NCI-H1105 (cell line): Measurements from ENCODE around the gene ERCC2.

Experiments used
- DNase-seq: peaks from one replicate; lab custom pipeline; 2025; lab: John Stamatoyannopoulos, UW

ERCC2 gene

DNA sequence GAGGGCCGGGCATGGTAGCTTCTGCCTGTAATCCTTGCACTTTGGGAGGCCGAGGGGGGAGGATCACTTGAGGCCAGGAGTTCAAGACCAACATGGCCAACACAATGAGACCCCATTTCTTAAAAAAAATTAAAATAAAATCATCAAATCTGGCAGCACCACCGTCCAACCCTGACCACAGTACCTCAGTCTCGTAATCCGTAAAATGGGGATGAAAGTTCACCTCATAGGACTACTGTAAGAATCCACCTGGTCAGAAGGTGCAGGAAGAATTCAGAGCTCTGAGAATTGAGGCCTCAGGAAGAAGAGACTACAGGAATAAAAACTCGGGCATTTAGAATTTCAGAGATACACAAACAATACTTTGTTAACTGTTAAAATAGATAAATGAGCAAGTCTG, 31.4 kb upstream of the ERCC2 start:
- no peak for DNase-seq

- no peak for DNase-seq
These were observed 29.8 kb upstream of the ERCC2 start for GRCh38 chr19:45400192-45400591.

DNA sequence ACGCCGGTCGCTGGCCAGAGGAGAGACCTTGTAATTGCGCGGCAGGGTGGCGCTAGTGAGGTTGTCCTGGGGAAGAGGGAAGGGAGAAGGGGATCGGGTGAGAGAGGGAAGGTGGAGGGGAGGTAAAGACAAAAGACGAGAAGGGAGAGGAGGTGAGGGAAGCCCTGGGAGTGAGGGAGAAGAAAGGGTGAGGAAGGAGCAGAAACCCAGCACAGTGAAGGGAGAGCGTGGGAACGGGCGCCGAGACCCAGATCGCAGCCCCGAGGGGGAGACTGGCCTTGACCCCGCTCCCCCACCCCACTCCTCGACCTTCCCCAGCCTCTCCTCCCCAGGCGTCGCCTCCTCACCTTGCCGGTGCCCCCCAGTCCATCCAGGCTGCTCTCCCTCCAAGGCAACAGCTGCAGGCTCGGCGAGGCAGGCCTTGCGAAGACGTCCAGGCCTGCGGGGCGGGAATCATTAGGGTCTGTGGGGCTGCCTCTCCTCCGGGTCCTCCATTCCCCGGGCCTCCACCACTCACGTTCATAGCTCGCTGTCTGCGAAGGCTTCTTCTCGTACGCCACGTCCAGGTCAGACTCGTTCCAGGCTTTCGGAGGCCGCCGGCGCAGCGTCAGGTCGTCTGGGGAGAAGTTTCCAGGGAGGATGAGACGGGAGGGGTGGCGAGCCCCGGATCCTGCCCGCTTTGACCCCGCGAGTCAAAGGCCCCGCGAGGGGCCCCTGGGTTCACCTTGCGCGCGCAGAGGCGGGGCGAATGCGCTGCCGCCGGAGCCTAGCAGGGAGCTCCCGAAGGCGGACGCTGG, 25.6 kb upstream of the ERCC2 start:
- no peak for DNase-seq

- DNase-seq: no peak
These were observed 21.7 kb upstream of the ERCC2 start for GRCh38 chr19:45391871-45392665.

DNA sequence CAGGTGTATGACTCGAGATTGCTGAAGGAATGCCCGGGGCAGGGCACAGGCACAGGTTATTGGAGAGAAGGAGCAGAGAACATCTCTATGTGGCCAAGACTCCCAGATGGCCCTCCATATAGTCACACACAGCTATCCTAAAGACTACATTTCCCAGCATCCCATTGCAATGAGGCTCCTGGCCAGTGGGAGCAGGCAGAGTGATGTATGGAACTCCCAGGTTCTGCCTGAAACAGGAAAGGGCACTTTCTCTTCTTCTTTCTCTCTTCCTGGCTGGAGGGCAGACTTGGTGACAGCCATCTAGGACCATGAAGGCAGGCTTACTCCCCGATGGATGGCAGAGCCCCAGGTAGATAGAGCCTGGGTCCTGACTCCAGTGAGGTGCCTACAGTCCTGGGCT, 21.0 kb upstream of the ERCC2 start:
- DNase-seq: no peak

DNA sequence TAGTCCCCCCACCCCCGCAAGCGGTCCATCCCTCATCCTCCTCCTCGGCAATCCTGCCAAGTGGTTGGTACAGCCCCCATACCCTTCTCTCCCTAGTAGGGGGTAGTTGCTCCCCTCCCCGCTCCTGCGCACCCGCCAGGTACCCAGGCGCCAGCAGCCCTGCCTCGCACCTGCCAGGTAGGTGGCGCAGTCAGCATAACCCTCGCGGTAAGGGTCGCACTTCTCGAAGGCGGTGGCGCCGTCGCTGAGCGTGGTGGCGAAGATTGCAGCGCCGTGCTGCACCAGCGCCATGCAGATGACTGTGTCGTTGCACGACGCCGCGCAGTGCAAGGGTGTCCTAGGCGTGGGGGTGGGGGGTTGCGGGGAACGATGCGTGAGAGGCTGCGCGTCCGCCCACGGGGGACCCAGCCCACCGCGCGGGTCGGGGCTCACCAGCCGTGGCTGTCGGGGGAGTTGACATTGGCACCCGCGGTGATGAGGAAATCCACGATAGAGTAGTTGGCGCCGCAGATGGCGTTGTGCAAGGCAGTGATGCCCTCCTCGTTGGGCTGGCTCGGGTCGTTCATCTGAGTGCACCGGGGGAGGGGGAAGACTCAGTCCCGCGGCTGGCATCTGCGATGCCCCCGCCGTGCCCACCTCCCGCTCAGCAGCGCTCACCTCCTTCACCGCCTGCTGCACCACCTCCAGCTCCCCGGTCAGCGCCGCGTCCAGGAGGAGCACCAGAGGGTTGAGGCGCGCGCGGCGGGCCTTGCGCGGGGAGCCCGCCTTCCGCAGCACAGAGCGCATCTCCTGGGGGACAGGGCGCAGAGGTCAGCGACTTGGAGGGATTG, 15.2 kb upstream of the ERCC2 start:
- DNase-seq: peak; percentile 67

- no peak for DNase-seq
These were observed 12.1 kb upstream of the ERCC2 start for GRCh38 chr19:45382426-45382825.

GRCh38 chr19:45380107-45380506, 9.7 kb upstream of the ERCC2 start:
- DNase-seq: no peak

DNA sequence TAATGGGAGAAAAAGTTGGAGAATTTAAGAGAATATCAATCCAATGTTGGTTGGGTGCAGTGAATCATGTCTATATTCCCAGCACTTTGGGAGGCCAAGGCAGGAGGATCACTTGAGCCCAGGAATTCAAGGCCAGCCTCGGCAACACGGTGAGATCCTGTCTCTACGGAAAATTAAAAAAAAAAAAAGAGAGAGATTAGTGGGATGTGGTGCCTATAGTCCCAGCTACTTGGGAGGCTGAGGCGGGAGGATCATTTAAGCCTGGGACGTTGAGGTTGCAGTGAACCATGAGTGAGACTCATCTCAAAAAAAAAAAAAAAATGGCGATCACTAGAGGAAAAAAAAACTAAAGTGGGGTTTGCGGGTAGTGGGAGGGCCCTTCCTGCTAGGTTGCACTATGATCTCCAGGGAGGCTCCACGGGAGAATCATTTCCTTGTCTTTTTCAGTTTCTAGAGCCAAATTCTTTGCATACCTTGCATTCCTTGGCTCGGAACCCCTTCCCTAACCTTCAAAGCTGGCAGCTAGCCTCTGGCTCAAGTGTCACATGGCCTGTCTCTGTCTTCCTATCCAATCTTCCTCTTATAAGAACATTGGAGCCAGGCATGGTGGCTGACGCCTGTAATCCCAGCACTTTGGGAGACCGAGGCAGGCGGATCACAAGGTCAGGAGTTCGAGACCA, 5.8 kb upstream of the ERCC2 start:
- DNase-seq: no peak

- no peak for DNase-seq
These were observed 1.5 kb downstream of the ERCC2 start for GRCh38 chr19:45368737-45369340.

DNA sequence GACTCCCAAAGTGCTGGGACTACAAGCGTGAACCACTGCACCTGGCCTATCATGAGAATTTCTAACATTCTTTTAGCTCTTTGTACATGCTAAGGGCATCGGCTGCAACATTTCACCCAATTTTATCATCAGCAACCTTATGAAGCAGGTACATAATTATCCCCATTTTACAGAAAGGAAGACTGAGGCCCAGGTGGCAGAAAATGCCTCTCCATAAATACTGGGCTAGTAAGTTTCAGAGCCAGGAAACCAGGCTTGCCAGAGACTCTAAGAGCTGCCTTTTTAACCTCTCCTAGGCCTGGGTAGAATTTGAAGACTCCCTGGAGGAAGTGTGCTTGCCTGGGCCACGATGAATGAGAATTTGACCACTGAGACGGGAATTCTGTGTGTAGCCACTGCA, 2.2 kb downstream of the ERCC2 start:
- no peak for DNase-seq

GRCh38 chr19:45364696-45365095, 5.7 kb downstream of the ERCC2 start:
- no peak for DNase-seq

DNA sequence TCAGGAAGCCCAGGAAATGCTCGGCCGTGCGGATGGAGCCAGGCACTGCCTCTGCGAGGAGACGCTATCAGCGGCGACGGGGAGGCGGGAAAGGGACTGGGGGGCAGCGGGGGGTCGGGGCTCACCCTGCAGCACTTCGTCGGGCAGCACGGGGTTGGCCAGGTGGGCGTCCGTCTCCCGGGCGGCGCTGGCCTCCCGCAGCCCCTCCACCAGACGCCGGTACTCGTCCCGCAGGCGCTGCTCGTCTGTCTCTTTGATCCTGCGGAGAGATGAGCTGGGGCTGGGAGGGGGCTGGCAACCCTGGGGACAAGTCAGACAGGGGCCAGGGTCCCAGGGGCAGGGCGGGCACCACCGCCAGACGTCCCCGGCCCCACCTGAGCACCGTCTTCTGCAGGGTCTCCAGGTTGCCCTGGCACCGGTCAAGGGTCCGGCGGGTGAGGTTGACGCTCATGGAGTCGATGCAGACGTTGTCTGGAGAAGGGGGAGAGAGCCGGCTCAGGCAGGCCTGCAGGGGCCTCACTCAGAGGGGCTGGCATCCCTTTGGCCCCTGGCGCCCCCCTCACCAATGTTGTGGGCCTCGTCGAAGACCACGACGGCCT, 6.4 kb downstream of the ERCC2 start:
- DNase-seq: no peak

DNA sequence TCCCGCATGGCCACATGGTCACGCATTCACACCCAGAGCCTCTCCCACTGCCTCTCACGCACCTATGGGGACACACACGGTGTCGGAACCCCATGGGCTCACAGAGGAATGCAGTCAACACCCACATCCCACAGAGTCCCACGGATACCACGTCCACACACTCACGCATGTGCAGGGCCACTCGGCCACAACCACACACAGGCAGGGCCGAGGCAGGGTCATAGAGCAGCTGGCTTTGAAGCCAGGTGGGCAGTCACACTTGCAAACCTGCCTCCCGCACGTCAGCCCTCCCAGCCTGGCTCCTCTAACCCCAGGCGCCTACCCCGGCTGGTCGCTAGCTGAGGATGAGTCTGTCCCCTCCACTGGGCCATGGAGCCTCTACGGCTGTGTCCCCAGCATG, 8.1 kb downstream of the ERCC2 start:
- no peak for DNase-seq

- no peak for DNase-seq
These were observed 8.8 kb downstream of the ERCC2 start for GRCh38 chr19:45361608-45362007.

- no peak for DNase-seq
These were observed 12.1 kb downstream of the ERCC2 start for GRCh38 chr19:45358213-45358792.

GRCh38 chr19:45357445-45357783, 13.0 kb downstream of the ERCC2 start:
- DNase-seq: no peak

DNA sequence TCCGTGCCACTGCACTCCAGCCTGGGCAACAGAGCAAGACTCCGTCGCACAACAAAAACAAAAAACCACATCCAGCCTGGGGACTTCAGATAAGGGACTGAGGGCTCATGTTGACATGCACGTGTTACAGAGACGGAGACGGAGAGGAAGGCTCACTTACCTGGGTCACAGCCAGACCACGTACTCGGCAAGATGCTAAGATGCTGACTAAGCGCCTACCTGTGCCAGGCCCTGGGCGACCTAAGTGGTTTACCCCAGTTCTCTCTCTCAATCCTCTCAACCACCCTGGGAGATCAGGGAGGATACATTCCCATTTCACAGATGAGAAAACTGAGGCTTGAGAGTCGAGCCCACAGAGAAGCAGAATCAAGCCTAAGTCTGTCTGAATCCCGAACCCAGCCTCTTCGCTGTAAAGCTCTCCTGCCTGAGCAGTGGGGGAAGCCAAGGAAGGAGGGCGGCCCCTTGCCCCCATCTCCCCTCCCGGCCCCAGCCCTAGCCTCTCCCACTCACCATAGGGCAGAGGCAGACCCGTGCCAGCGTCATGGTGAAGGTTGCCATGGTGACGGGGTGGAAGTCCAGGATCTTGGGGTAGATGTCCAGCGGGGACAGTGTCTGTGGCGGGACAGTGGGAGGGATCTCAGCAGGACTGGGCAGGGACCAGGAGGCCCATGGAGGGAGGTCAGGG, 13.5 kb downstream of the ERCC2 start:
- DNase-seq: no peak

DNA sequence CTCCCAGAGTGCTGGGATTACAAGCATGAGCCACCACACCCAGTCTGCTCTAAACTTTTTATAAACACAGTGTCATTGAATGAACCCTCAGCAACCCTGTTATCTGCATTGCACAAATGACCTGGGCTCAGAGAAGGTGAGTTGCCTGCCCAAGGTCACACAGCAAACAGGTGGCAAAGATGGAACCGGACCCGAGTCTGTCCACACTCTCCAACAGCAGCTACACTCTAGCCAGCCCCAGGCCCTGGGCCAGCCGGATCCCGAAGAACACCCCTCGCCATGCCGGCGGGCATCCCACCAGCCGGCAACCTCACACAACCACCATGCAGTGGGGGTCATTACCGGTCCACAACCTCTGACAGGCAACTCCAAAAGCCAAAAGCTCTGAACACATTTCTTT, 14.5 kb downstream of the ERCC2 start:
- DNase-seq: no peak

- no peak for DNase-seq
These were observed 15.0 kb downstream of the ERCC2 start for GRCh38 chr19:45355402-45355801.
